Measurements from ENCODE around the gene ISG20.

ISG20 gene

GRCh38 chr15:88612186-88612796 is 26.5 kb upstream of the ISG20 start (continued):
- TF ChIP-seq ZNF518A (tag by site-specific recombination; conservative IDR thresholded peaks at IDR 0.05; ENCODE audit: low read depth) (peak; percentile 80), ZNF510 (tag by site-specific recombination; IDR thresholded peaks at IDR 0.05; ENCODE audit: insufficient replicate concordance) (peak; percentile 23), REST (tag by site-specific recombination; IDR thresholded peaks at IDR 0.05) (no peak), ZBTB20 (tag by site-specific recombination; IDR thresholded peaks at IDR 0.05) (no peak), ZNF560 (tag by site-specific recombination; IDR thresholded peaks at IDR 0.05; ENCODE audit: borderline replicate concordance) (no peak), ZBTB11 (tag by site-specific recombination; conservative IDR thresholded peaks at IDR 0.05; ENCODE audit: low read depth) (peak; percentile 59; the same call in 1 of the 2 replicates), ZNF140 (tag by site-specific recombination; IDR thresholded peaks at IDR 0.05) (peak; percentile 62; the same call in 1 of the 2 replicates), ZNF433 (tag by site-specific recombination; IDR thresholded peaks at IDR 0.05; ENCODE audit: low read depth) (0 out of 2 replicates have a peak, but pooled peaks have one; percentile 15), KLF9 (tag by site-specific recombination; IDR thresholded peaks at IDR 0.05; ENCODE audit: low read depth) (no peak), BCL11A (tag by site-specific recombination; IDR thresholded peaks at IDR 0.05; ENCODE audit: low read depth) (no peak), SALL2 (tag by site-specific recombination; IDR thresholded peaks at IDR 0.05; ENCODE audit: borderline replicate concordance) (no peak), ZIC2 (tag by site-specific recombination; IDR thresholded peaks at IDR 0.05) (no peak), ZNF501 (tag by site-specific recombination; IDR thresholded peaks at IDR 0.05) (no peak), ZNF311 (tag by site-specific recombination; IDR thresholded peaks at IDR 0.05; ENCODE audit: borderline replicate concordance) (no peak), ZNF280C (tag by site-specific recombination; IDR thresholded peaks at IDR 0.05) (no peak), ZNF266 (tag by site-specific recombination; IDR thresholded peaks at IDR 0.05; ENCODE audit: low read depth) (0 out of 2 replicates have a peak, but pooled peaks have one; percentile 36), ZNF366 (tag by site-specific recombination; conservative IDR thresholded peaks at IDR 0.05) (no peak), ZNF629 (tag by site-specific recombination; IDR thresholded peaks at IDR 0.05) (peak; percentile 31; the same call in 1 of the 2 replicates), ZNF202 (tag by site-specific recombination; IDR thresholded peaks at IDR 0.05; ENCODE audit: borderline replicate concordance) (peak; percentile 48; the same call in 1 of the 2 replicates), ZNF133 (tag by site-specific recombination; IDR thresholded peaks at IDR 0.05) (no peak), RBAK (tag by site-specific recombination; IDR thresholded peaks at IDR 0.05) (0 out of 2 replicates have a peak, but pooled peaks have one; percentile 40), ZFP69B (tag by site-specific recombination; IDR thresholded peaks at IDR 0.05) (no peak), ZBTB8A (tag by site-specific recombination; IDR thresholded peaks at IDR 0.05) (peak; percentile 53), ZBTB26 (tag by site-specific recombination; optimal IDR thresholded peaks at IDR 0.05) (no peak)
